GM12801 (cell line): ENCODE measurements around the gene CYP4F3.

Experiments
- CTCF ChIP-seq: IDR thresholded peaks from one replicate; pipeline ENCODE4 v1.5.1; 2011; ENCODE audit warnings: control low read depth; ENCODE audit not compliant: insufficient read length; ENCODE audit errors: extremely low read depth

CYP4F3 gene

DNA sequence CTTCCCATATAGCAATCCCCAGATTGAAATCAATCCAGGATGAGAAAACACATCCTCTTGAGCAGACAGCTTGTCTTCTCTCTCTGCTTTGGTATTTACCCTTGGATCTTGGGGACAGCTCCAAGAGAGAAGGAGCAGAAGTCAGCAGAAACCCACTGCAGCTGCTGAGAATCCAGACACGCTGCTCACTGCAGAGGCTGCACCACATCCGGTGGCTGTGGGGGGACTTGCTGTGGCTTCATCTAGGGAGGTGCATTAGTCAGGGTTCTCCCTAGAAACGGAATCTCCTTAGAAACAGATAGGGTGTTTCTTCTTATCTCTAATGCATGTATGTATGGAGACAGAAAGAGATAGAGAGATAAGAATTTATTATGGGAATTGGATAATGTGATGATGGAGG lies 34.9 kb downstream of the CYP4F3 start:
- no peak for TF ChIP-seq CTCF

DNA sequence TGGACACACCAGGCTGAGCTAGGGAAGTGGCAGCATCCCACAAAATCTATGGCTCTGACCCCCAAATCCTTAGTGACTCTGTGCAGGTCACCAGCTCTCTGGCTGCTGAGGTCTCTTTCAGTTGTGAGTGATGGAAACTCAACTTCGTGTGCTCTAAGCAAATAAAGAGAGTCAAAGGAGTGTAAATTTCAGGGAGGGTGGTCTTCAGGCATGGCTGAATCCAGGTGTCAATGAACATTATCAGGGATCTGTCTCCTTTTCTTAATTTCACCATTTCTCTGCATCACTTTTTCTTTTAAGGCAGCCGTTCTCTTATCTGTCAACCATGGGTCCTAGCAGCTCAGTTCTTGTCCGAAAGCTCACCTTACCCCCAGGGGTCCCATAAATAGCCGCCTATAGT lies 38.4 kb downstream of the CYP4F3 start:
- TF ChIP-seq CTCF, result no peak

GRCh38 chr19:15680478-15681322 lies 40.0 kb downstream of the CYP4F3 start:
- no peak for TF ChIP-seq CTCF

DNA sequence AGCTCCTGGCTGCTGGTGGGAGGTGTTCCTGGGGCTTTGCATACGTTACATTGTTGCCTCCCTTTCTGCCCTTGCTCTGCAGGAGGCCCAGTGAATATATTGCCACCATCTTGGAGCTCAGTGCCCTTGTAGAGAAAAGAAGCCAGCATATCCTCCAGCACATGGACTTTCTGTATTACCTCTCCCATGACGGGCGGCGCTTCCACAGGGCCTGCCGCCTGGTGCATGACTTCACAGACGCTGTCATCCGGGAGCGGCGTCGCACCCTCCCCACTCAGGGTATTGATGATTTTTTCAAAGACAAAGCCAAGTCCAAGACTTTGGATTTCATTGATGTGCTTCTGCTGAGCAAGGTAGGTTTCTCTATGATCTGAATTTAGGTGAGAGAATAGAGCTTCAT lies 42.7 kb downstream of the CYP4F3 start:
- no peak for TF ChIP-seq CTCF

DNA sequence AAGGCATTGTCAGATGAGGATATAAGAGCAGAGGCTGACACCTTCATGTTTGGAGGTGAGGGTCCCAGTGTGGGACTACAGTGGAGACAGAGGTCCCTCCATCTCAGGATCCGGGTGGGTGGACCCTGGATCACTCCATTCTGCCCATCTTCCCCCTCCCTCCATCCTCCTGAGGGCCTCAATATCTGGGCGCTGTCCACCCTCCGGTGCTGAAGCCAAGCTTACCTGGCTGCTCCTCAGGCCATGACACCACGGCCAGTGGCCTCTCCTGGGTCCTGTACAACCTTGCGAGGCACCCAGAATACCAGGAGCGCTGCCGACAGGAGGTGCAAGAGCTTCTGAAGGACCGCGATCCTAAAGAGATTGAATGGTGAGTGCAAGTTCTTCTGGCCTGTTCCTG lies 44.1 kb downstream of the CYP4F3 start:
- no peak for TF ChIP-seq CTCF

DNA sequence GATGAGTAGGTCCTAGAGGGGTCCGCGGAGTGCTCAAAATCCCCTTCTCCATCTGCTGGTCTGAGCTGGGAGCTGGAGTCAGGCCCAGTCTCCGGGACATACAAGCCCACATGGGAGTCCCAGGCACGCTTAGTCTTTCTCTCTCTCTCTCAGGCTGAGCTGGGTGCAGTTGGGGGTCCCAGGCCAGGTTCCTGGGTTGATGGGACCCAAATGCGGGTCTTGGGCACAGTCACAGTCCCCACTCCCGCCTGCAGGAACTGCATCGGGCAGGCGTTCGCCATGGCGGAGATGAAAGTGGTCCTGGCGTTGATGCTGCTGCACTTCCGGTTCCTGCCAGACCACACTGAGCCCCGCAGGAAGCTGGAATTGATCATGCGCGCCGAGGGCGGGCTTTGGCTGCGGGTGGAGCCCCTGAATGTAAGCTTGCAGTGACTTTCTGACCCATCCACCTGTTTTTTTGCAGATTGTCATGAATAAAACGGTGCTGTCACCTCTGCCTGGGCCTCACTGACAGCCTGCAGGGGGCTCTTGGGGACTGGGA lies 56.0 kb downstream of the CYP4F3 start:
- no peak for TF ChIP-seq CTCF

GRCh38 chr19:15701757-15702533 lies 61.2 kb downstream of the CYP4F3 start:
- no peak for TF ChIP-seq CTCF
